HG02588 (cell line): Measurements from ENCODE around the gene HSD17B10.
"Not testable (repeated sequence)": the region's sequence is repeated elsewhere in the genome, so short reads cannot be mapped to it uniquely, and the experiment has no call there.

Experiments used
- ATAC-seq: cut with Tn5 transposase; IDR thresholded peaks from one replicate; pipeline ENCODE4 v1.9.1; 2021; ENCODE audit warnings: mild to moderate bottlenecking, moderate library complexity; ENCODE audit not compliant: unreplicated experiment

HSD17B10 gene

DNA sequence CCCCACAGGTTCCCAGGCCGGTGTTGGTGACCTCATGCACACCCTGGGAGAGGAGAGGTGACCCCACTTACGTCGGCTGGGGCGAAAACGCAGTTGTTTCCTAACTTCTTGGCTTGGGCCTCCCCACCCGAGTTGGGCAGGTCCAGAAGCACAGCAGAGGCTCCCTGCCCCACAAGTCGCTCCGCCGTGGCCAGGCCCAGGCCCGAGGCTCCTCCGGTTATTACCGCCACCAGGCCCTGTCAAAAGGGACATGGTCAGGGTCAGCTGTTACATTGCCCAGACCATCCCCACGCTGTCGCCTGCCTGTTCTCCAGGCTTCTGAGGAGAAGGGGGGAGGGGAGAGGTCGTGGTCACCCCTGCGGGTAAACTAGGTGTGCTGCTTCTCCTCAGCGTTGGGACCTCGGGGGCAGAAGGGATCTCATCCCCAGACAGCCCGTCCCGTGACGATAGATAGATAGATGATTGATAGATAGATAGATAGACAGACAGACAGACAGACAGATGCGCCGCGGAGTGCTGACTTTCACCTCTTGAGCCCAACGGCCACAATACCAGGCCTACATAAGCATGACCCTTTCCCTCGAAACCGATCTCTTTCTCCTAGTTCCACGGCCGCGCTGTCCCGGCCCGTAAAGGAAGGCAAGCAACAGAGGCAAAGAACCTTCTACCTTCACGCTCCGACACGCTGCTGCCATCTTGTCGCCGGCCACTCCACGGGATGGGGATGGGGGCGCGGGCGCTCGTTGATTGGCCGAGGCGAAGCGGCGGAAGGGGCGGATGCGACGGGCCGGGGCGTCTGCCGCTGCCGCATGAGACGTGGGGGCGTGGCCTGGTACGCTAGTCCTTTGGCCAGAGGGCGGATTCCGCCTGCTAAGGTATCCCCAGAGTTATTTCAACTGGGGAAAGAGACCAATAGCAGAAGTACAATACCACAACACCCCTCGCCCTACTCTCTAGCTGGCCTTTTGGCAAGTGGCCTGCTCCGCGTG lies at the start of gene HSD17B10:
Gene HSD17B10 (minus strand): TSS at position 720 of the 989 bp plus-strand sequence. CDS start 25 bp downstream, at position 695.
- peak; percentile 95 for ATAC-seq

DNA sequence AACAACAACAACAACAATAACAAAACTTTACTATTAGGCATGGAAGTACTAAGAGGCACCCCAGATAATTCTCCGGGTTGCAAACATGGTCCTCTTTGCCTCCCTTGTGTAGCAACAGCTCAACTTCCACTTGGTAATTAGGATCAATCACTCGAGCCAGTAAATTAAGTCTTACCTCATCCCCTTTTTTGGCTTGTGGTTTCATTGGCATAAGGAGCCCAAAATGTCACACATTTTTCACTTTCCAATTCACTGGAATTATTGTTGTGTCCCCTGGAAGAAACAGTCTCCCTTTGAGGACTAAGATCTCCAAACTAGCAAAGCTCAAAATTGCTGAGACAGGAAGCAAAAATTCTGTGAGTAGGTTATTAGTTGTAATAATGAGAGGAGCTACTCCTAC lies 49.2 kb upstream of the HSD17B10 start:
- ATAC-seq, result no peak

DNA sequence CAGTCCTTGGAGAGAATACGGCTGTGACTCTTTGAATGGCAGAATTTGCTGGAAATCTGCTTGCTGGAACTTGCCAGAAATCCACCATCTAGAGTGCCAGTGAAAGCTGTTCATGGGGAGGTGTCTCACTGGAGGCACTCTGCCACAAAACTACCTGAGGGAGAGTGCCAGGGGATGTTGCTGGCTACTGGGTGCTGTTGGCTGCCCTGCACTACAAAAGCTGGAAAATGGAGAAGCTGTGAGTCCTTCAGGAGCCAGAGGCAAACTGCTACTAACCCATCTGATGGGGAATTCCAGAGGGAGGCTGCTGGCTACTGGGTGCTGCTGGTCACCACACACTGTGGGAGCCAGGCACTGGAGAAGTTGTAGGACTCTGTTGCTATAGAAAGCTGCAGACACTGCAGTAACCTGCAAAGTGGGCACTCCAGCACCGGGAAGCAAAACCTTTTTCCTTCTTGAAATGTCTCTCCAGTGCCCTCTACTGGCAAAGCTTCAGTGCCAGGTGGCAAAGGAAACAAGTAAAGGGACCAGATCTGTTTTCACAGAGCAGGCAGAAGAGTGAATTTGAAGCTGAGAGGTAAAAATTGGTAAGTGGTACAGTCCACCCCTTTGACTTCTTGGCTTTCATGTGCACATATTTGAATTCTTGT lies 47.8 kb upstream of the HSD17B10 start:
- ATAC-seq, result no peak

DNA sequence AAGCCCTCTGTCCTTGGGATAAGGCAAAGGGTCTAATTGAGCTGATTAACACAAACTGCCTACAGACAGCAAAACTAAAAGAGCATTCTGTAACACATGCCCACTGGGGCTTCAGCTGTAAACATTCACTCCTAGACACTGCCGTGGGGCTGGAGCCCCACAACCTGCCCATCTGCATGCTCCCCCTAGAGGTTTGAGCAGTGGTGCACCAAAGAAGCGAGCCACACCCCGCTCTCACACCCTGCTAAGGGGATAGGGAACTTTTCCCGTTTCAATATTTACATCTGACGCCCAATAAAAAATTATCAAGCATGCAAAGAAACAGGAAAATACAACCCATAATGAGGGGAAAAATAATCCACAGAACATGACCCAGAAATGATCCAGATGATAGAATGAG lies 46.9 kb upstream of the HSD17B10 start:
- ATAC-seq, result no peak

DNA sequence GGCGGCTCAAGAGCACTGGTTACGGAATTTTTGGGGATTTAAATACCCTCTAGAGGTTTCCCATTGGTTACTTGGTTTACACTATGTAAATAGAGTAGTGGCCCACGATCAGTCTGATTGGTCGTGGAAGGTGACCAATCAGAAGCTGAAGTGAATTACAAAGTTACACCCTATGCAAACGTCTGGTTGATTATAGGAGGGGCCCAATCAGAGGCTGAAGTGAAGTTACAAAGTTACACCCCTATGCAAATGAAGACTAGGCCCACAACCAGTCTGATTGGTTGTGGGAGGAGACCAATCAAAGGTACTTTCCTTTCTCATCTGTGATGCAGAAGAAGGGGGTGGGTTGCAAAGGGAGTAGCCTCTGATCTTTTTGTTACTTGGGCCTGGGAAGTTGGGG lies 45.1 kb upstream of the HSD17B10 start:
- ATAC-seq, result no peak

DNA sequence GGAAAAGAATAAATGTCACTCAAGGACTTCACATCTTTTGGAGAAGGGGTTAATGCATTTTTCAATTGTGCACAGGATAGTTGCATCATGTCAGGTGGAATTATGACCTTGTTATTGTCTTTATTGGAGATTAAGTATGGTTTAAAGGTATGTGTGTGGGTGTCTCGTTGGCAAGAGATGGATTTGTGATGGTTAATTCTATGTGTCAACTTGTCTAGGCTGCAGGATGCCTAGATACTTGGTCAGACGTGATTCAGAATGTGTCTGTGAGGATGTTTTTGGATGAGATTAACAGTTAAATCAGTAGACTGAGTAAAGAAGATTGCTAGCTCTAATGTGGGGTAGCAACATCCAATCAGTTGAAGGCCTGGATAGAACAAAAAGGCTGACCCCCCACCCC lies 42.2 kb upstream of the HSD17B10 start:
- ATAC-seq, result no peak

DNA sequence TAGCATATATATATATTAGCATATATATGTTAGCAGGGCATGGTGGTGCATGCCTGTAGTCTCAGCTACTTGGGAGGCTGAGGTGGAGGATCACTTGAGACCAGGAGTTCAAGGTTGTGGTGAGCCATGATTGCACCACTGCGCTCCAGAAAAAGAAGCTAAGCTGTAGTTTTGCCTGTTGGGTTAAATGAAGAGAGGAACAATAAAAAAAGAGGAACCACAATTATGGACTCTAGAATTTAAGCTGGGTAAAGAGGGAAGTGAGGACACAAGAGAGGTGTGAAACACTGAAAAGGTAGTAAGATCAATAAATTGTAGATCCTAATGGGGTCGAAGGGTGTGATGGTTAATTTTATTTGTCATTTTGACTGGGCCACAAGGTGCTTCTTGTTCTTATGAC lies 40.5 kb upstream of the HSD17B10 start:
- no peak for ATAC-seq

DNA sequence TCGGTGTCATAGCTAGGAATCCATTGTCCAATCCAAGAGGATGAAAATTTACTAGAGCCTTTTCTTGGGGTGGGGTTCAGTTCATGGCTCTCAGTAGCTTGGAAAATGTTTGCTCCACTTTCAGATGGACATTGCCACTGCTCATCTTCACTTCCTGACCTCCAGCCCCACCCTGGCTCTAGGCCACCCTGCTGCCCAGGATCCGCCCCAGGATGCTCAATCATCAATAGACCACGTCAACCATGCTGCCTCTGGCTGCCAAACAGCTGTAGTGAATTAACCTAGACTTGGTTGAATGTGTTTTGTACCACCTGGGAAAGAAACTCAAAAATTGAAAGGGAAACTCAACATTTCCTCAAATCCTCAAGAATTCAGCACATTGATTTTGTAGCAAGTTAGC lies 37.2 kb upstream of the HSD17B10 start:
- ATAC-seq, result no peak

DNA sequence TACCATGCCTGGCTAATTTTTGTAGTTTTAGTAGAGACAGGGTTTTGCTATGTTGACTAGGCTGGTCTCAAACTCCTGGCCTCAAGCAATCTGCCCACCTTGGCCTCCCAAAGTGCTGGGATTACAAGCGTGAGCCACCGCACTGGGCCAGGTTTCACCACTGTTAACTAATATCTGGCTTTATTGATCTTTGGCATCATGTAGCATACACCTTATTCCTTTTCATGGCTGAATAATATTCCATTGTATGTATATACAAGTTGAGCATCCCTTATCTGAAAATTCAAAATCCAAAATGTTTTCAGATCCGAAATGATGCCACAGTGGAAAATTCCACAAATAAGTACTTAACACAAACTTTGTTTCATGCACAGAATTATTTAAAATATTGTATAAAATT lies 34.5 kb upstream of the HSD17B10 start:
- ATAC-seq, result not testable (repeated sequence)

DNA sequence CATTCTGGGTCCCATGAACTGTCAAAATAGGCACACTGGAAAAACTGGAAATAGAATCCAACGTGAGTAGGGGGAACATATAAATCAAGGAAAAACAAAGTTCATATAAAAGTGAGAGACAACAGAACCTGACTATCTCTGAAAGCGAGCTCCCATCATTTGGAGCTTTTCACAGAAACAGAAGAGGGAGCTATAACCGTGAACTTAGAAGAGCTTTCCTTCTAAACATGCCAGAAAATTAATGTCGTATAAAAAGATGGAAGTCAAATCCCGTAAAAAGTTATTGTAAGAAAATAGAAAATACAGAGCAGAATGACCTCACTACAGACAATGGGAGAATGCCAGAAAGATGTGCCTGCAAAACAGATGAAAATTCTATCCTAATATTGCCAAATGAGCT lies 23.9 kb upstream of the HSD17B10 start:
- no peak for ATAC-seq

DNA sequence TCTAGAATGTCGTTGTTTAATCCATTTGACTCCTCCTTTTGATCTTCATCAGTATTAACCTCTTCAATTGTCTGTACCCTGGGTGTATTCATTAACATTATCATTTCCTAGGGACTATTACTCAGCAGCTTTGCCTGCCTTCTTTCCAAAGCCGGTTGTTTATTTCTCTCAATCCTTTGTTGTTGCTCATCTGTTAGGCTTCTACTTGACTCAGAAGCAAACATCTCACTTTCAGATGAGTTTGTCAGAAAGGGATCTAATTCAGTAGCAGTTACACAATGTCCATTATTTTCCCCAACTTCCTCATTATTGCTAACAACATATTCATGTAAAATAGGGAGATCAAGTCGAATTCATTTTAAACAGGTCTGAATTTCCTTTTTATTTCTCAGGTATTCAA lies 22.1 kb upstream of the HSD17B10 start:
- ATAC-seq, result no peak

DNA sequence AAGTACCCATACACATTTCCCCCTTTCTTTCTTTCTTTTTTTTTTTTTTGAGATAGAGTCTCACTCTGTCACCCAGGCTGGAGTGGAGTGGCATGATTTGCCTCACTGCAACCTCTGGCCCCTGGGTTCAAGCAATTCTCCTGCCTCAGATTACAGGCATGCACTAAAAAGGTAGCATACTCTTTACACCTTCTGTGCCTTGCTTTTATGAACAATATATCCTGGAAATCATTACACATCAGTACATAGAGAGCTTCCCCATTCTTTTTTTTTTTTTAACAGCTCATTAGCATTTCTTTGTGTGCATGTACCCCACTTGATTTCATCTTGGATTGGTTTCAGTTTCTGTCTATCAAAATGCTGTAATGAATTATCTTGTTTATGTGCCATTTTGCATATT lies 18.6 kb upstream of the HSD17B10 start:
- ATAC-seq, result no peak

DNA sequence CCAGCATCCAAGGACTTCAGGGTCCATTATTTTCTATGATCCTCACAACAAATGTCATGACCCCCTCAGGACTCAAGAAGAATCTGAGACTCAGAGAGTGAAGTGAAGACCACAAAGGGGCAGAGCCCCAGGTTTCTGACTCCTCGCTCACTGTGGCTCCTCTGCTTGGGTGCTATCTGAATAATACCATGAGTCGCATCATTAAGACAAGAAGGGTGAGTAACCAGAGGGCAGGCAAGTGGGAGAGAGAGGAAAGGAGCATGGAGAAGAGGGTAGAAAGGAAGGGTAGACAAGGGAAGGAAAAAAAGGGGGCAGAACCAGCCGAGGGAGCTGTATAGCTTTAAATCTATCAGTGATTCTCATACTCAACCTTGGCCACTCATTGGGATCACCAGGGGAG lies 15.5 kb upstream of the HSD17B10 start:
- no peak for ATAC-seq

DNA sequence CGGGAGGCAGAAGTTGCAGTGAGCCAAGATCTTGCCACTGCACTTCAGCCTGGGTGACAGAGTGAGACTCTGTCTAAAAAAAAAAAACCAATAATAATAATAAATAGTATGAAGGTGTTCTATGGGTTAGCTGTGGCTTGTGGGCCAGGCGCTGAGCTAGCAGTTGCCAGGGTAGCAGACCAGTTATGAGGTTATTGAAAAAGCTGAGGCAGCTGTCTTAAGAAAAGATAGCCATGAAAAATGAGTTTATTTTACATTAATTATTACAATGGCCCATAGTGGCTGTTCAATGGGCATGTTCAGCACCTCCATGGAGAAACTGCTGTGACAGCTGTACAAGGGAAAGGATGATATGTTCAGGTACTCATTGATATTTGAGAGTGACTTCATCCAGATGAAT lies 13.3 kb upstream of the HSD17B10 start:
- no peak for ATAC-seq

DNA sequence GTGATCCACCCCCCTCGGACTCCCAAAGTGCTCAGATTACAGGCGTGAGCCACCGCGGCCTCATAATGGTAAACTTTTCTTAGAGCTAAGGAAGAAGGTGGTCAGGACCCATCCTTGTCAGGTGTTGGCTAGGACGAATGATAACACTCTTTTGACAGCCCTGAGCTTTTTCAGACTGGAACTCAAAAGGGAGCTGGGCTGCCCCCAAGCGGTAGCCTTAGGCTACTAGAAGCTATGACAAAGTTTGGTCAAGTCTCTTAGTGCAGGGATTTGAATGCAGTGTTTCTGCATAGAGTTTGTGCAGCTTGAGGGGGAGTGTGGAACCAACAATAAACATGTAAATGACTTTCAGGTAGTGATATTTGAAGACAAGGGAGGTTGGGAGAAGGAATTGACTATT lies 11.8 kb upstream of the HSD17B10 start:
- no peak for ATAC-seq

DNA sequence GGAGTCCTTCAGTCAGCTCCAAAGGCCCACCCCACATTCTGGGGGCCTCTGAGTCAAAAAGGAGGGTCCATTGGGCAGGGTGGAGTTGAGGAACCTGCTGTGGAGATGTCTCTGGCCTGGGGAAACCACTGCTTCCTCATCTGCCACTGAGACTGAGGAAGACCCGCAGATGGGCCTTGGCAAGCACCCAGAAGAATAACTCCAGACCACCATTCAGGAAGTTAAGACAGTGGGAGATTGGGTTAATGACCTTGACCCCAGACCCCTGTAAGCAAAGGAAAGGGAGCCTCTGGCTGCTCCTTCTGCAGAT lies 8.1 kb upstream of the HSD17B10 start:
- no peak for ATAC-seq

DNA sequence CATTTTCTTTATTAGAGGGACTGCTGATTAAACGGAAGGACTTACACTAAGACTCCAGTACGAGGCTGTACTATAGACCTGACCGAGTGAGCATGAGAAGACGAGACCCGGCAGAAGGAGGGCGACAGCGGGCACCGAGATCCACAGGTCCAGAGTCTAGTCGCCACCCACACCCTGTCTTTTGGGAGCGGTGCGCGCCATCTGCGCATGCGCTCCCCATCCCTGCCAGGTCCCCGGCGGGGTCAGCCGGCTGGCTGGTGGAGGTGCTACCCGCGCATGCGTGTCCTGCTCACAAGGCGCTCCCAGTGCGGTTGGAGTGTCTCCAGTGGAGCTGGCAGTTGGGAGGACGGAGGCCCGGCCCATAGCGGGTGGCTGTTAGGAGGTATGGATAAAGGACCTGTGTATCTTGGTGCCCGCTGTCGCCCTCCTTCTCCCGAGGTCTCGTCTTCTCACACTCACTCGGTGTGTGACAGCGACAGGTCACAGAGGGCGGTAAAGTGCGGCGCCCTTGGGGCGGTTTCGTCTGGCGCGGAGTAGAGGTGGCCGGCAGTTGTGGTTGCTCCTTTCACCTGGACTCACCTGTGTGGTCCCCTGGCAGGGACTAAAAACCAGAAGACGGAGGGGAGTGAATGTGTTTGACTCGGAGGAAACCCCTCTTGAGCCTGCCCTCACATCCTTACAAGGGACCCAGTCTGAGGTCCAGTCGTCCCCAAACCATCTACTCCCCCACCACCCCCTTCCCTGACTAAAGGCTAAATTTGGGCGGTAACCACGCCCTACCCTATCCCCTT lies 7.6 kb upstream of the HSD17B10 start:
- ATAC-seq, result peak; percentile 74

DNA sequence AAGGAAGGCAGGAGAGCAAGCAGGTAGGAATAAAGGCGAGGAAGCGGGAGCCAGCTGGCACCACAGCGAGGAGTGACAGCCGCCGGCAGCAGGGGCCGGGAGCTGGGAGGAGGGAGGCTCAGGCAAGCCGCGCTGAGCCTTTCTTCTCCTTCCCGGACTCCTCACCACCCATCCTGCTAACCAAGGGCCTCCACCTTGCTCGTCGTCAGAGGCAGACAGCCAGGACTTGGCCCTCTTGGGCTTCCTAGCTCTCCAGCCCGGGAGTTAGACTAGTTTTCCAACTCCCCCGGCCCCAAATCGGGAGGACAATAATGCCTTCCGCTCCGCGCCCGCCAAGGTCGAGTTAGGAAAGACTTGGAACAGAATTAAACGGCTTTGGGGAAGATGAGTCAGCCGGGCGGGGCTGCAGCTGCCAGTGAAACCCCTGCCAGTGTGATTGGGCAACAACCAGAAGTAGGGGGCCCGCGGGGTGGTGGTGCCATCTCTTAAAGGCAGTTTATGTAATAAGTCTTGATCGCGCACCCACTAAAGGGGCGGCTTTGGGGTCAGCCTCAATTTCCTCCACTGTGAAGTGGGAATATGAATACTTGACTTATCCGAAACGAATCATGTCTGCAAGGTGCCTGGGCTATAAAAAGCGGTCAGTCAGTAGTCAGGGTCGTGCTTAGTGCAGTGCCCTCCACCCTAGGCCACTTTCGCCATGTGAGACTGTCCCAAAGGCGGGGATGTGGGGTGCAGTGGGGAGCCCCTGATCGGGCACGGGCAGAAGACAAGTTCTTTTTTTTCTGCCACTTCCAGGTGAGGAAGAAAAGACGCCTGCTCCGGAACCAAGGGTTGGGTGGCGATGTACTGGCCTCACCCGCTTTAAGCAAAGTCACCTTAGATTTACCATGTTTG lies 6.7 kb upstream of the HSD17B10 start:
- ATAC-seq, result no peak

DNA sequence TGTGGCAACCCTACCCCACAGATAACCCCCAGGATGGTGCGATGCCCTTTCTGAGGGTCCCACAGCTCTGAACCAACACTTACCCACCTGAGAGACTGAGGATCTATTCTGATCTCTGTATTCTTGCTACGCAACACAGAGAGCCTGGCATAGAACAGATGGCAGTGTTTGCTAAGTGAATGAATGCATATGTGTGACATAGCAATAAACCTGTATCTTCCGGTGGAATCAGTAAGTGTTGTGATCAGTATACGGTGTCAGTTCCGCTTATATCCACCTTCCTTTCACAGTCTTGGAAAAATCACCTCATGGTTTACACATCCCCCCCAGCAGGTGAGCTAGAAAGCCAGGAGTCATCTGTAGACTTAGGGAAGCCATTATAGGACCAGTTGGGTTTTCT lies 5.9 kb upstream of the HSD17B10 start:
- ATAC-seq, result no peak

DNA sequence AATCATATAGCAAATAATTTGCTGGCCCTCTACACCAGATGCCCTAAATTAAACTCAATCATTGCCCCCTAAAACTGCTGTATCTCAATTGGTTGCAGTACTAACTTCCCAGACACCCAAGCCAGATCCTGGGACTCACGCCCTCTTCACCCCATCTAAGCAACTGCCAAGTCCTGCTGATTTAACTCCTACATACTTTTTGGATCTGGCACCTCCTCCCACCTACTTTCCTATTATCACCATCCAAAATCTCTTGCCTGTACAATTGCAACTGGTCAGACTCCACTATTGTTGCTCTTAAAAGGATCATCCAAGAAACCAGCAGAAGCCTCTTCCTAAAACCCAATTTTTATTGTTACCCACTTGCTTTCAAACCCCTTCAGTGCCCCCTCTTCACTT lies 4.7 kb upstream of the HSD17B10 start:
- ATAC-seq, result no peak
